GM18508 (cell line): ENCODE results near the gene CDH8.
"Not testable (repeated sequence)": the region's sequence is repeated elsewhere in the genome, so short reads cannot be mapped to it uniquely, and the experiment has no call there.

Source experiments
- ATAC-seq: cut with Tn5 transposase; IDR thresholded peaks from one replicate; pipeline ENCODE4 v1.9.1; 2021; ENCODE audit warnings: moderate number of reproducible peaks; ENCODE audit not compliant: insufficient read depth, unreplicated experiment

CDH8 gene

DNA sequence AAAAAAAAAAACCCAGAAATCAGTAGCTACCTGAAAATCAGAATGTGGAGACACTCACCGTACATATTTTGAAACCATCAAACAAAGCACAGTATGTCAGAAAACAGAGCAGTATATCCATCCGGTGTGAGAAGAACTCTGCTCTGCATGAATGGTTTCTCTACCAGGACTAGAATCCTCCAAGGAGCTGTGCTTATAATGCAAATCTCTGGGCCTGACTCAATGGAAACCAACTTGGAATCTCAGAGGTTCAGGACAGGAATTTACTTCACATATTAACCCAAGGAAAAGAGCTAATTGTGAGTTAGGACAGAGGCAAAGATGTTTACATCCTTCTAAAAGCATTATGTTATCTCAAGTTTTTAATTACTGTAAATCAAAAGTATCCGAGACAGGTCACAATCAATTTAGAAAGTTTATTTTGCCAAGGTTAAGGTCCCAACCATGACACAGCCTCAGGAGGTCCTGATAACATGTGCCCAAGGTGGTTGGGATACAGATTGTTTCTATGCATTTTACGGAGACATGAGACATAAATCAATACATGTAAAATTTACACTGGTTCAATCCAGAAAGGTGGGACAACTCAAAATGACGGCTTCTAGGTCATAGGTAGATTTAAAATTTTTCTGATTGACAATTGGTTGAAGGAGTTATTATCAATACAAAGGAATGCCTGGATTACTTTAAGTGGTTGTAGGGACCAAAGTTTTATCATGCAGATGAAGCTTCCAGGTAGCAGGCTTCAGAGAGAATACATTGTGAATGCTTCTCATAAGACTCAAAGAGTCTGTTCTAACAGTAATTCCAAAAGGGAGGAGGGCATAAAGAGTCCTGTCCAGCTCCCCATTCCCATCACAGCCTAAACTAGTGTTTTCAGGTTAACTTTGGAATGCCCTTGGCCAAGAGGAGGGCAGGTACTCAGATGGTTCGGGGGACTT, 164.1 kb downstream of the CDH8 start:
- no peak for ATAC-seq

DNA sequence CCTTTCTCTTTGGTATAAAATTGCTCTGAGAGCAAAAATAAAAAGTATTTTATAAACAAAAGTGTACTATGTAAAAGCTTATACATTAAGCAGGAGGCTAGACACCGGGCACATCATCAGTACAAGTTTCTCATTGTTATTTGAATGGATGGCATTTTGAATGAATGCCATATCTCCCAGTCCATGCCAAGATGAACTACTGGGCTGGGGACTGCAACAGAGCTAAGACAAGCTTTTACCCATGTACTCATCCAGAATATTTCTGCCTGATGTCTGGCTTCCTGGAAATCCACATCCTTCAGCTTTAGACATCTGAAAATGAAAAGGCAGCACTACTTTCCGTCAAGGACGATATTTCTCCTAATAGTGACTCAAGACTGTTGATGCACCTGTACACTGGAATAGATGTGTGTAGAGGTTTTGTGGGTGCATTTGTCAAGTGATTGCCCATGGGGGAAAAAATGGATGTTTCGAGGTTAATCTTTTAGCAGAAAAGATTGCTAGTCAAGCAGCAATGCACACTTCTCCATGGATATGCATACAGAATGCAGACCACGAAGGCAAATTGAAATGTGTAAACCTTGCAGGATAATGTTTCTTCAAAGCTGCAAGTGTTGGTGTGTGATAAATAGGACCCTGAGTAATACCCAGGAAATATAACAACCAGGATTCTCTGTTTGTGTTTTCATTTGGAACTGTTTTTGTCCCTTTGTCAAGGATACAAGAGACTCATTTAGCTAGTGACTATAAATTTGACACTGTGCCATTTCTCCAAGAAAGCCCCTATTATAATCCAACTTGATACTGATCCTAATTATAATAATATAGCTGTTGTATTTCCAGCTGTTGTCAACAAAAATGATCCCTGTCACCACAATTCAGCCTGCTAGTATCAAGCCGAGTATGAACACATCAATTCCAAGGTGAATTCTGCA, 173.8 kb downstream of the CDH8 start:
- ATAC-seq = no peak

DNA sequence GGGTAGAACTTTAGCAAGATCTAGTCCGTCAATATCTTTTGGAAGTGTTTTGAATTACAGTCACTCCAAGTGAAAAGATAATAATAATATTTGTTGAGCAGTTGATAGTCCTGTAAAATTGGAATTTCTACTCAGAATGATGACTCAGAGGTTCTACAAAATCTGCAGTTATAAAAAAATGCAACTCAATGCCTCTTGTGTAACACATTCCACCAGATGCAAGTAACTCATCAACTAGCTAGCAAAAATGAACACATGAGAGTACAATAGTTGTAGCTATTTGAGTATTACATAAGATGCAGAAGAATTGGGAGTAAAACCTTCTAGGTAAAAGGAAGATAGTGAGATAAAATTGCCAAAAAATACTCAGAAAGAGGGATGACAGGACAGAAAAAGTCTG, 177.2 kb downstream of the CDH8 start:
- ATAC-seq = no peak

DNA sequence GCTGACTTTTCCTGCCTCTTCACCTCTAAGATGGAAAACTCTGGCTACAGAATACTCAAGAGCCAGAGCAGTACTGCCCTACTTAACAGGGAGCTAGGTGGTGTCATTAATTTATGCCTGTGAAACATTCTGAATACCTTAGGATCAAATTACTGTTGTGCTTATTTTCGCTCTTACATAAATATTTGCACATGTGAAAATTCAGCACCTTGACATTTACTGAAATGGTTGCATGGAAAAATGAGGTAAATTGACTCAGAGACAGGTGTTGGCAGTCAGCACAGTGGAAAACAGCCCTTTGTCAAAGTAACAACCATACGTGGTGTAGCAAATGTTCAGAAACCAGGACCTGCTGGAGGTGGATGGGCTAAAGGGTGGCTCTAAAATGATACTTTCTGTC, 193.6 kb downstream of the CDH8 start:
- ATAC-seq = no peak

DNA sequence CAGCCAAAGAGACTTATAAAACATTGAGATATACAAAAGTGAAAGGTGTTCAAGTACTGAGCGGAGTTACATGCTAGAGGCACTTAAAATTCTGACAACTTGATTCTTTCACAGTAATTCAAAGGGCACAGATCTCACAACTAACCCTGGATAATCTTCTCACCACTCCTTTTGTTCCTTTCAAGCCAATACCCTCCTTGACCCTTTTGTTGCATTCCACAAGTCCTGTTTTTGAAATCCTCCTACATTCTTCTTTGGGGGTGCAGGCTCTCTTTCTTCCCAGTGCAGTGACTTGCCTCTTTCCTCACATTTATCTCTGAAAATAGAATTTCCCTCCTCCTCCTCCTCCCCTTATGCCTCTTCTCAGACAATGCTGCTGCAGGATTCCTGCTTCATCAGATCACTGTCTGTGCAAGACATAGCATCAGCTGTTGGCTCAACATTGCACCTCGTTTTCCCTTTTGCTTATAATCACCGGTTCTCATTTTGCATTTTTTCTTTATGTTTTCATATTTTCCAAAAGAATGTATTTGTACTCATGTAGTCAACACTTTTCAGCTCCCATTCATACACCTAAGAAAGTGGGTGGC, 199.3 kb downstream of the CDH8 start:
- ATAC-seq = no peak

DNA sequence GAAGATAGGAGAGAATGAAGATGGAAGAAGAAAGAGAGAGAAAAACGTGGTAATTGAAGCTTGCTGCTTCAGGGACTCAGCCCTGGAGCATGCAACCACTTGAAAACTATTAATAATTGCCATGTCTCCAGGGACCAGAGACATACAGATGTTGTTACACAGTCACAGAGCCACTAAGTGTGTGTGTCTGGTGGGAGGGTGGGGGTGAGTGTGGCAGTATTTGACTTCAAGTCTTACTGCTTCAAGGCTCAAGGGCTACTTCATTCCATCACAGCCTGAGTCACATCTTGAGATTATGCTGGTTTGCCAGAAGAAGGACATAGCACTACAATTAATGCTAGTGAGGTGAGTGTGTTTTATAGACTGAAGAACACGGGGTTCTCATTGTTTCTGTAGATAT, 202.2 kb downstream of the CDH8 start:
- ATAC-seq = no peak

DNA sequence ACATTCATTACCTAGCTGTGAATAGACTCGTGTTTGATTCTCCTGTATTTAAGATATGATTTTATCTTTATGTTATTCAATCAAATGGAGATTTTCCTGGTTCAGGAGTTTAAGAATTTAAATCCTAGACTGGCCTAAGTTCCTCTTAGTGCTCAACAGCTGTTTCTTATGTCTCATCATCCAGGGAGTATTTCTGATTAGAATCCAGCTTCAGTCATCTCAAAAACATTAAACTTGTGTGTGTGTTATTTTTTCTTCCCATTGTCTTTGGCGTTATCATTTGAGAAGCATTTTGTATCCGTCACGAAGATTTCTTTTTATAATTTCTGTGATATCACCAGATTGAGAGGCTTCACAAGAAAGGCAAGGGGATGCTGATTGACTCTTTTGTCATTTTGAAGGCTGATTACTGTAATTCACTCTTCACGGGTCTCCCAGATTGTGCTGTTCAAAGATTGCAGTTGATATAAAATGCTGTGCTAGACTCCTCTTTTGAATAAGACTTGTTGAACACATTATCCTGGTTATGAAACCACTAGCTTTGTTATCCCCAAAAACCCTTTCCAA, 204.8 kb downstream of the CDH8 start:
- no peak for ATAC-seq

DNA sequence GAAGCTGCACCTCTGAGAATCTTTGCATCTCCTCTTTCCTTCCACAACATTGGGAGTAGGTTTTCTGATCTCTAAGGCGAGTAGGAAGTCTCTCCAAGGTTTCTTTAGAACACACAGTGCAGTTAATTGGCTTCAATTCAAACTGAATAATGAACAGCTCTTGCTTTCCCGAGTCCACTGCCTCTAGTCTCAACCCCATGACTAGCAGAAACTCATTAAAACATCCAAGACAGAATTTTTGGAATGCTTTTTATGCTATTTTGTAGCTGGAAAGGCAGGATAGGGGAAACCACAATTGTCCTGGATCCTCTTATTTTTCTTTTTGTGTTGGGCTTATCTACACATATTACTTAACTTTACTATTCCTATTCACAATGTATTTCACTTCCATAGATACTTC, 206.6 kb downstream of the CDH8 start:
- ATAC-seq = no peak

DNA sequence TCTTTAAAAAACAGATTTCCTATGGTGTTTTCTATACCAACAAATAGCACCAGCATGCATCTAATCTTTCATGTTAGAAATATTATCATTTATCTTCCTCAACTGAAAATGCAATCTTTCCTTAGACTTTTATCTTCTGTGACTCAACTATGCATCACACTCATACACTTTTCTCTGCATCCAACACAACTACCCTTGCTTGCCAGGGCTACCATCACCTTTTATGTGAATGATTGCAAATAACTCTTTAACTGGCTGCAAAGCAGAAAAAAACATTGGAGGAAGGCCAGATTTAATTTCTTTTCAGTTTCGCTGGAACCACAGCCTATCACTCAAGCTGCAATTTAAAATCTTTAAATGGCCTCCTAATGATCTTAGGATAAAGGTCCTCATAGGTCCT, 212.9 kb downstream of the CDH8 start:
- ATAC-seq = no peak

DNA sequence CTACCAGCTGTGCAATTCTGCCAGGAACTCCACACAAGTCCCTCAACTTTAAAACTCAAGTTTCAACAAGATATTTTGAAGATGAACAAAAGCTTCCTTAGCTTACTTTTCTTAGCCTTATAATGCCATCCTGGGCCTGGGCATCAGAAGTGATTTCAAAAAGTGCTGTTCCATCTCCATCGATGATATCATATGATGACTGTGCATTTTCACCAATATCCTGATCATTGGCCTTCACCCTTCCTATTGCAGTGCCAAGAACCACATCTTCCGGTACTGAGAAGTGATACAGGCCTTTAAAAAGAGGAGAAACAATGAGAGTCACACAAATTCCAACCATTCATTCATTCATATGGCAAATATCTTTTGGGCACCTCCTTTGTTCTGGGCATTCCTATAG, 215.4 kb downstream of the CDH8 start:
- no peak for ATAC-seq

DNA sequence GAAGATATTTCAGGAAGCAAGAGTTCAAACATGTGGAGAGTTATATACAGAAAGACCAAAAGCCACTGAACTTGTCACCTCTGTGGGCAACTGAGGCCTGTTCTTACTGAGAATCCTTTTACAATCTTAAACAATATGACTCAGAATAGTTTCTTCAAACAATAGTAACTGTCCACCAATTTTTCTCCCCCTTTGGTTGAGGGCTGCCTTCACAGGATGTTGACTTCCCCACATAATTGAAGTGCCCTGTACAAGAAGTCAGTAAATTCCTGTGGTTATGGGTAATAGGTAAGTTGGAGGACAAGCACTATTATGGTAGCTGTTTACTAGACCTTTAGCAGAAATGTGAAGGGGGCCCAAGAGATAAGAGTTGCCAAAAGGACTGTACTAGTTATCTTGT, 215.8 kb downstream of the CDH8 start:
- no peak for ATAC-seq

DNA sequence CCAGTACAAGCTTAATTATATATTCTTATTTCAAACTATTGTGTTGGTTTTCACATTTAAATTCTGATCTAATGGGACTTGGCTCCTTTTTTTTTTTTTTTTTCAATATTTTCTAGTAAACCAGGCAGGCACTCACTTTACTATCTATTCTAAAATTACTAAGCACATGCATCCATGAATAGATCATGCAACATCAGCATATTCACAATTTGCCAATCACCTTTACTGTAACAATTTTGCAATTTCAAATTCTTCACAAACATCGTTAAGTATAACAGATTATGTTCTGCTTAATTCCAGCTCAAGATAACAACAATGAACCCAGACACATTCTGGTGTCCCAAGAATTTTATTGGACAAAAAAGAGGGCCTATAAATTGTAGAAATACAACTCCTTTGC, 217.4 kb downstream of the CDH8 start:
- no peak for ATAC-seq

DNA sequence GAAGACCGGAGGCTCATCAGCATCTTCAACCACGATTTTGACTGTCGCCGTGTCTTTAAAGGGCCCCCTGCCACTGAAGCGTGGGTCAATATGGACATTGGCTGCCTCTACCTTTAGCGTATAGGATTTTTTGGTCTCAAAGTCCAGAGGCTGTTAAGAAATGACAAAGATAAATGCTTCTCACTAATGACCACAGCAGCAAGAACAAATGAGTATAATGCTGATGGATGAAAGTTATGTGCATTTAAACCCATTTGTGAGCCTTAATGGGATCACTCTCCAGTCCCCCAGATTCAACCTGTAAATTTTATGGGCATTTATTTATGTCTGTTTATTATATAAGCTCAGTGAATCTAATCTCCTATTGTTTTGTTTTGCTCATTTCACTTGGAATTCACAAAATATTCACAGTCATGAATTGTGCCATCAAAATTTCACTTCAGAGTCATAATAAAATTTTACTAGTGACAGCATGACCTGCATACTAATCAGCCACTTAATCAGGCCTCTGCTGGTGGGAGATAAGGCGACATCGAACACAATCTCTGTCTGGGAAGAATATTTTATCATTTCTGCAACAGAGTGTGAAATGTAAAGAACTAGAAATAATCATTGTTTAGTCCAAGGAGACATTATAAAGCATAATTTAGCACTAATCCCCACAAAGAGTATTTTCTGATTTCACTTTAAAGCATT, 218.5 kb downstream of the CDH8 start:
- no peak for ATAC-seq

DNA sequence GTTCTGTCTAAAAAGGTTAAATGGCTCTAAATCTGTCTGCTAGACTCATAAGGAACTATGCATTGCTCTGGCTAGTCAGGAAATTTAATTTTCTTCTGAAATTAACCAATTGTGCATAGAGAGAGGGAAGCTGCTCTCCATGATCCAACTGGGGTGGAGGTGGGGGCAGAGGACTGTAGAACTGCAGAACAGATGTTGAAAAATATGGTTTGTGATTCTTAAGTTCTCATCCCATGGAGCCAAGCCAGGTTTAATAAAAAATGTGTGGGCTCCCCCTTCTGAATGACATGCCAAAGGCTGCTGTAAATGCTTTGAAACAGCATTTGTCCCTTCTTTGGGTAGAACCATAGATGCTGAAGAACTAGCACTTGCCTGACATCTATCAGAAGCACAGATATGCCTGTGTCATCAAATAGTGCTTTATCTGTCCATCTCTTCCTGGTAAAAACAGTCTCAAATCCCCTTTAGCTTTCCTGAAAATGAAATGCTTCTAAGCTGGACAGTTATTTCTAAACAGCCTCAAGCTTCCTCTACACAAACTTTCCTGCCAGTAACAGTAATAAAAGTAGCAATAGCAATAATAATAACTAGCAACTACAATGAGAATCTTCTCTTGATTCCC, 221.4 kb downstream of the CDH8 start:
- no peak for ATAC-seq

DNA sequence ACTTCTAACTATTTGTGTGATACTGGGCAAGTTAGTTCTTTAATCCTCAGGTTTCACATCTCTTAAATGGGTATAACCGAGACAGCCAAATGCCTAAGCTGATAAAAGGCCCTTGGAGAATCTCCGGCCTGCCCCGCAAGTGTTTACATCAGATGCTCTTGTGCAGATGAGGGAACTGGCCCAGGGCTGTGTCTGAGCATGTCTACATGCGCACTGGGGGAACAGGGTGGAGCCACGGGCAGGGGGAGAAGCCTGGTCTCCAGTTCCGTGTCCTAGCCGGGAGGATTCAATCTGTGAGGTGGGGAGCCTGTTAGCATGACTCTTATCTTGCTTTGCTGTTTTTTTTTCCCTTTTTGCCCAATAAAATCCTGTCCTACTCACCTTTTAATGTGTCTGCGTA, 222.9 kb downstream of the CDH8 start:
- no peak for ATAC-seq

DNA sequence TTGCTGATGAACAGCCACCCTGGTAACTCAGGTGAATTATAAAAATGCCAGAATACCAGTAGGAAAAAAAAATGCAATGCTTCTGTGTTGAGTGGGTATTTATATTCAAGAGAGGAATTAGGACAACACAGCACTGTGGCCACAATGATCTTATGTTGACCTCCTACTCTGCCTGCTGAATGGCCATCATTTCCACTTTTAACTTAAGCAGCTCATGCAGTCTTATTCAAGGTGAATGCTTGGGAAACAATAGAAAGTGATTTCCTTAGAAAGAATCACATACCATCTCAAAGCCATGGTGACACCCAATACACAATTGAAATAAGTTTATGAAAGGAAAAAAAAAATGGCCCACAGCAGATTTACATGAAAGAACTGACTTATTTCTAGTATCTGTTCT, 224.0 kb downstream of the CDH8 start:
- no peak for ATAC-seq

DNA sequence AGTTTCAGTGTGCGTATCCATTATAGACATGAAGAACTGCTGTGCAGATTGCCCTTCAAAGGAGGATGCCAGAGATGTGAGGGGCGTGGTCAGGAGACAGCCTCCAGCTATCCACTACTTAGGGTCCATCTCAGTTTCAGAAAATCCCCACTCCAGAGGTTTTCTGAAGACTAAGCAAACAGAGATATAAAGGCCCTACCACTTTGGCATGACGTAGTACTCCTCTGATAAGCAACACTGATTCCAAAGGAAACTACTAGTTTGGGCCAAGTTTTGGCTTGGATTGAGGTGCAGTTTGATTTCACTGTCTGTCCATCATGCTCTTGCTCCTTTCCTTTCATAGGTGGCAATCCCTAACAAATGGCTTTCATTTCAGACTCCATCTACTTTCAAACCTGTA, 228.7 kb downstream of the CDH8 start:
- no peak for ATAC-seq

DNA sequence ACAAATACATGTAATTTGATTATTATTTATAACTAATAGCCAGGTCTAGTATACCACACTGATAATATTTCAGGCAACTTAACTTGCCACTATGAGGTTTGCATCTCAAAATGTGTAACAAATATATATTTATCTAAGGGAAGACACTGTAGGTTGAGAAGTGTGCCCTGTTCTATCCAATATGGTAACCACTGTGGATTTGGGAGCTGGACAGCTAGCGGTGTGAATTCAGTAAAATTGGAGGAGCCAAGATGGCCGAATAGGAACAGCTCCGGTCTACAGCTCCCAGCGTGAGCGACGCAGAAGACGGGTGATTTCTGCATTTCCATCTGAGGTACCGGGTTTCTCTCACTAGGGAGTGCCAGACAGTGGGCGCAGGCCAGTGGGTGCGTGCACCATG, 235.0 kb downstream of the CDH8 start:
- ATAC-seq = not testable (repeated sequence)

DNA sequence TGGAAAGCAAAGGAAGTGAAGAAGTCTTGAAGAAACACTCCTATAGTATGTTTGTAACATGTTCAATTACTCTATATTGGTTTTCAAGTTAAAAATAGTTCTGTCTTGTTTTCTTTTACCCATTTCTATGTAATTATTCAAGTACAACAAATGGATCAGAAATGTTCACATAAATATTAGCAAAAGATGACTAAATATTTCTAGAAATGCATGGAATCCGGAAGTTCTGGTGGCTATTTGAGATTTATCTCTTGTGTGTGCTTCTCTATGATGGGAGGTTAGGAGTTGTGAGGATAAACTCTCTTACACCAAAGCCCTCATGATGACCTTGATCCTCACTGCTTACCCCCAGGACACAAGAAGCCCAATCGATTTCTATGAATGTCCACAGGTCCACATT, 237.5 kb downstream of the CDH8 start:
- ATAC-seq = no peak
